Stimulated activated CD8-positive, alpha-beta memory T cell treated with anti-CD3 and anti-CD28 coated beads, Interleukin-2, amount 100 ng/mL, for 1 hour (primary cell): ENCODE results near the gene ASIC3.

Experiments used
- DNase-seq, 2 donors: peaks; one replicate each; pipeline ENCODE4 v3.0.0-alpha.2; 2020; ENCODE audit warnings: low read depth in 2 of 2

Gene ASIC3

DNA sequence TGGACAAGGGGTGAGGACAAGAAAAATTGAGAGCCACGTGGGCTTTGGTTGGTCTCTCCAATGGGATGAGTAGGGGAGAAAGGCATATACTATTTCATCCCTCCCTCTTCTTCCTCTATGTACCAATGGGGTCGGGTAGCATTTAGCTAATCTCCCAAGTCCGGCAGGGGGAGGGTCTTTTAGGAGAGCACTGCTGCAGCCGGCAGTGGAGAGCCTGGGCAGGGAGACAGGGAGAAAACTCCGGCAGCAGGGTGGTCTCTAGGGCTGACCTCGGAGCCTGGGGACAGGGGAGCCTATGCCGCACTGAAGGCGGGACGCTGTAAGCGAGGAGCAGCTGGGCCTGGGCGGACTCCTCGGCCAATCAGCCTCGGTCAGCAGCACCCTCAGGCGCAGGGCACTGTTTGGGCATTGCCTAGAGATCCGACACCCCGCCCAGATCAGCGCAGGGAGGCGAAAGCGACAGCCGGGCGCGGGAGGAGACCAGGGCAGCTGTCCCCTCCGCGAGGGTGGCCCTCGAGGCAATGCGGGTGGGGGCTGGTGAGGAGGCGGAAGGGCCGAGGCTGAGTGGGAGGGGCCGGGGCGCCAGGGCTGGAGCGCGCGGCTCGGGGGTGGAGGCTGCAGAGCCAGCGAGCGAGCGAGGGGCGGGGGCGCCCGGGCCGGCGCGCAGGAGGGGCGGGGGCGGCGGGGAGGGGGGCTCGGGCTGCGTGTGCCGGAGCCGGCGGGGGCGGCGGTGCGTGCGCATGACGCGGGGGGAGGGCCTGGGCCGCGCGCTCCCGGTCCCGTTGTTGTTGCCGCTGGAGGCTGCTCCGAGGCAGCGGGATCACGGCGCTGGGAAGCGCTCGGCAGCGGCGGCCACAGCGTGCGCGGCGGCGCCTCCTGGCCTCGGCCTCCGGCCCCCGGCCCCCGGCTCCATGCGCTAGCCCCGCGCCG, 37.6 kb downstream of the ASIC3 start, which contains the start of gene AGAP3:
TSS of gene AGAP3 (plus strand) at position 785 of the 930 bp plus-strand sequence. CDS start 267 bp downstream, outside the sequence.
- peak in 1 of 2 donors; percentile 21 for DNase-seq

- no peak for DNase-seq
These were observed 38.5 kb downstream of the ASIC3 start for GRCh38 chr7:151086802-151087244.

GRCh38 chr7:151087245-151088018, 39.1 kb downstream of the ASIC3 start:
- no peak for DNase-seq

- no peak for DNase-seq
These were observed 39.9 kb downstream of the ASIC3 start for GRCh38 chr7:151088019-151088855.

DNA sequence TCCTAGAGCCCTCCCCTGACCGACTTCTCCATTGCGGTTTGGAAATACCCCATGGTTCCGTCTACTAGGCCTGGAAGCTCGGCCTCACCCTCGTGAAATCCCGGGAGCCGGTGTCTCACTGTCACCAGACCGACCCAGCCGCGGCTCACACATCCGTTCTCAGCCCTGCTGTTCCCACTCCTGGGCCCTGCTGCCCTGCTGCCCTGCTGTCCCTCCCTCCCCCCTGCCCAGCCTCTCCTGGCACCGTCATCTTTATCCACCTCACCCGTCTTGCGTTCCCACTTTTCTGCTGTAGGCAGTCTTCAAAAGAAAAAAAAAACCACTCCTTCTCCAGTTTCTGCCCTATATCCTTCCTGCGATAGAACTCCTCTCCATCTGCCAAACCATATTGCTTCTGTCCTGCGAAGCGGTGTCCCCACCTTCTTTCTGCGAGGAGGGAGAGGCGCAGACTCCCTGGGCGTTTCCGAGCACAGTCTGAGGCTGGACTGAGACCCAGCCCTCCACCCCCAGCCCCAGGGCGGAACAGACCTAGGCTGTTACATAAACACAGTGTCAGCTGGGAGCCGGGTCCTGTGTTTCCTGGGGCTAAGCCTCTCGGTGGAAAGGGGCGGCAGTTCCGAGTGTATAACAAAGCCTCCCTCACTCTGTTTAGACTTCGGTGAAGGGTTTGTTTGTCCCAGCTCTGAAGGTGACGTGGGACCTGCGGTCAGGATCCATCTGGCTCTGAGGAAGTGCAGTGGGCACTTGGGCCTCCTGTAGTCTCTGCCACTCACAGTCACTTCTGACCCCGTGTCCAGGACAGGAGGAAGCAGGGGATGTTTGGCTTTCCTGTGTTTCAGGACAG, 40.7 kb downstream of the ASIC3 start:
- DNase-seq, result no peak

GRCh38 chr7:151089893-151090730, 41.8 kb downstream of the ASIC3 start:
- no peak for DNase-seq

DNA sequence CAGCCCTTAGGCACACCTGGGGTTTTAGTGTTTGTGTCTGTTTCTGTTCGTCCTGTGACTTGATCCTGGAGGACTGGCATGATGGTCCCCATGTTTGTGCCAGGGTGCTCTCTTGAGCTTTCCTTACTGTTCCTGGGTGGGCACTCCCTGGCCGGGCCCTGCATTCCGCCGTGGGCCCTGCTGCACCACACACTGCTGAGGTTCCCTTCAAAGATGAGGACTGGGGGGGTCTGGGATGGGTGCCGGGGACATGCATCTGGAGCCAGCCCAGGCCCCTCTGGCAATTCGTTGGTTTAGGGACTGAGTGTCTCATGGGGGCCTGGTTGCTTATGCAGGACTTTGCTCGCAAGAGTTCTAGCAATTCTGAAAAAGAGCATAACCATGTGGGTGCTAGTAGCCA, 42.7 kb downstream of the ASIC3 start:
- no peak for DNase-seq

GRCh38 chr7:151091431-151091830, 43.1 kb downstream of the ASIC3 start:
- no peak for DNase-seq

DNA sequence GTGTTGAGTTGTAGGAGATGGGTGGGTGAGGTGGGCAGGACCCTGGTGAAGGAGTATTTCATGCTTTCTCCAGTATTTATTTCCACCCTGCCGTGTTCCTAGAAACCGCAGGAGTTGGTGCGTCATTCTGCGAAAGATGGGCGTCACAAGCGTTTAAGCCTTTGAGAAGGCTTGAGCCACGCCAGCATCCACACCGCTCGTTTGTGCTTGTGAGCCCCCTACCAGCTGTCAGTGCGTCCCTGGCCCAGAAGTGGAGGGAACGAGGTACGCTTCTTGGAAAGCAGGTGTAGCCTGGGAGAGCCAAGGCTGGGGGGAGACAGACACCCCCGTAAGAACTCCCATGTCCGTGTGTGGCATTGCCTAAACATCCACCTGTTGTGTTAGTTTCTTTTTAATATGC, 43.7 kb downstream of the ASIC3 start:
- DNase-seq, result no peak

GRCh38 chr7:151093748-151094147, 45.4 kb downstream of the ASIC3 start:
- no peak for DNase-seq

GRCh38 chr7:151094675-151095074, 46.3 kb downstream of the ASIC3 start:
- no peak for DNase-seq

DNA sequence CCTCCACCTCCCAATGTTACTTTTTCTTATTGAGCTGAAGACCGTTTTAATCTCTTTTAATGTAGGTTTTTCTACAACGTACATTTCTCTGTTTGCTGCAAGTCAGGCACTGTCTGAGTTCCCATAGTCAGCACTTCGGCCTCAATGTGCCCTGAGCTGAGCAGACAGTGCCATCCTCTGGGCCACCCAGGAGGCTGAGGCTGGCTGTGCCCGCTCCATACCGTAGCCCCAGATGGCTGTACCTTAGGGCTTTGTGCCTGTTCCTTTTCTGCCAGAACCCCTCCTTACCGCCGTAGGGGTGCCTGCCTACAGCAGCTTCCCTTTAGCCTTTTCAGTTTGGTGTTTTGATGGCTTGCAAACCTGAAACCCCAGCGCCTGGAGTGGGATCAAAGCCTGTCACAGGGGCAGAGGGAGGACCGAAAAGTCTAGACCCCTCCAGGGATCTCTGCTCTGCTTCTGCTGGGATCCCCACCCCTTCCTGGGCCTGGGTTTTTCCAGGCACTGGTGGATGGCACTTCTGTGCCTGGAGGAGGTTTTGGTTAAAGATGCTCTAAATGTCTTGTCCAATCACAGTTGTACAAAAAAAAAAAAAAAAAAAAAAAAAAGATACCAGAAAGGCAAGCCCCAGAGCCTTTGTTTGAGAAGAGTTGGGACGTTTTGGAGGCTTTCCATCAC, 46.9 kb downstream of the ASIC3 start:
- DNase-seq, result no peak

DNA sequence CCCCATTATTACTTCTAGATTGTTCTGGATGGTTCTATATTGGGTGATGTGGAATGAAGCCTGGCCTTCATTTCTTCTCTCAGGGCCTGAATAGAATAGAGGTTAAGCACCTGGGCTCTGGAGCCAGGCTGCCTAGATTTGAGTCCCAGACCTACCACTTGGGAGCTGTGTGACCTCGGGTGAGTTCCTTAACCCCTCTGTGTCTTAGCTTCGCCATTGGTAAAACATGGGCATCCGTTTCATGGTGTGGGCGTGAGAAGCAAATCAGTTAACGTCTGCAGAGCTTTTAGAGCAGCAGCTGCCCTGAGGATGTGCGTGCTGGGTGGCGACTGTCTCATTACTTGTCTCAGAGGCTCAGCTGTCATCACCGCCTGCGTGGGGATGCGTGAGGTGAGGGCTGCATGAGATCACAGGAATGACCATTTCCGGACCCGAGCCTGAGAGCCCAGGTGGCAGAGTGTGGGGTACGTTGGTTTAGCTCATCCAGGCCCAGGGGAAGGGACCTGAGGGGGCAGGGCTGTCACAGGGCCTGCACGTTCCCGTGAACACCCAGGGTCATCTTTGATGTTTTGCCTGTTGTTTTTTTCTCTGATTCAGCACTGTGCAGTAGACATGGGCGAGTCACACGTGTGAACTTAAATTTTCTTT, 47.6 kb downstream of the ASIC3 start:
- DNase-seq, result no peak

DNA sequence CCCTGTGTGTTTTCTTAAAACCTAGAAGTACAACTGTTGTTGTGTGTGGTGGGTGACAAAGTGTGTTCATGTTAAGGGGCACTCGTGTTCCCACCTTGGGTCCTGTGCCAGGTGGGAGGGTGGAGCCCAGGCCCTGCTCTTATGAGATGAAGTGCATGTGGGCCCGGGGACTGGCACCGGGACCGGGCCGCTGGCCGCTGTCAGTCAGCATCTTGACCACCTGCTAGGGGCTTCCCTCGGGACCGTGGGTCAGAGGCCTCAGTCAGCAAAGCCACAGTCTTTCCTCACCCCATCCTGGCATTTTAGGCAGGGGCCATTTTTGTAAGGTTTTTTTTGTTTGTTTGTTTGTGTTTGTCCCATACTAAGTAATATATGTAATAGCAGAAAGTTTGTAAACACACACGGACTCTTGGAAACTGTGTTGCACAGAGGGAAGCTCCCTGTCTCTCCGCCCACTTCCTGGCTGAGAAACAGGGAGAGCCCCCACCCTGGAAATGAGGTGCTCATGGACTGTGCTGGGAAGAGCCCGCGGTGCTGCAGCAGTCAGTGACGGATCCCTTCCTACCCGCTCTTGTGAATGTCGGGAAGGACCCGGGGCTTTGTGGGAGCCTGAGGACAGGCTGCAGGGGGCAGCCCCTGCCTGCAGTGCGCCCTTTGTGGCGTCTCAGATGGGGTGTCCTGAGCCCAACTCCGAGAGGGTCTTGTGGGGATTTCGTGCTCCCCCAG, 51.3 kb downstream of the ASIC3 start:
- no peak for DNase-seq

DNA sequence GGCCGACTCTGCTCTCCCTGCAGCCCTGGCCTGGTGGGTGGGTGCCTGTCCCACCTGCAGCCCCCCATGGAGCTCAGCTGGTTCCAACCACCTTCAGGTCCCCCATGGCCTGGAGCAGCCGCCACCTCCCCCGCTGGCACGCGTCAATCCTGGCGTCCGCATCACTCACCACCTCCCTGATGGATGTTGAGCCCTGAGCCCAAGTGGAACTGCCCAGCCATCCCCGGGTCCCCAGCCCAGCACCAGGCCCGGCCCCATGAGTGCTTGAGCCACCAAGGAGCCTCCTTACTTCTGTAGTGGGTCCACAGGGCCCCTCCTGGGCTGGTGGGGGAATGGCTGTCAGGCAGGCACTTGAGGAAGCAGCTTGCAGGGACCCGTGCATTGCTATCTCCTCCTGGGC, 52.6 kb downstream of the ASIC3 start:
- DNase-seq, result no peak

DNA sequence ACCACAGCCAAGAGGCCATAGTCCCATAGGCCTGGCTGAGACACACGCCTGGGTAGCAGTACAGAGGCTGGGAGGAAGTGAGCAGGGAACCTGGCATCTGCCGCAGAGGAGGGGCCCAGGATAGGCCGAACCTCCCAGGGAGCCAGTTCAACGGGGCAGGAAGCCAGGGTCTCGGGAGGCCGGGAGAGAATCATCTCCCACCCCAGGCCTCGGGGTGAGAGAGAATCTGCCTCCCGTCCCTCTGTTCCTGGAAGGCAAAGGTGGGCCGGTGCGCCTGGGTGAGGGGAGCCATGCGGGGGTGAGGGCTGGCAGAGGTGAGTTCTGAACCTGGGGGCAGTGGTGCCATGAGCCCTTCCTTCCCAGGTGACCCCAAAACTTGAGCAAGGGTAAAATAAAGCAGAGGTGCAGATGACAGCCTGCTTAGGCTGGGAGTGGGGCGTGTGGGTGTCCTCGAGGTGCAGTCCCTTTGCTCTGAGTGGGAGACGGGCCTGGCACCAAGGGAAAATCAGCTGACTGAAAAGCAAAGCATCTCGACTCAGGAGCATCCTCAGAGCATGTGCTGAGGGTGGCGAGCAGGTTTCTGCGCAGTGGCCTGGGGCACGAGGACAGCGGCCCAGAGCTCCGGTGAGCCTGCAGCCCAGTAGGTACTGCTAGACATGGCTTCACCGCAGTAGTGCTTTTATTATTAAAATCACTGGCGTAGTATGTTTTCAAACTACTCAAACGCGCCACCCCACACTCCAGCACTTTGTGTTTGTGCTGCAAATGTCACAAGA, 53.5 kb downstream of the ASIC3 start:
- DNase-seq, result no peak
